NCI-H748 (cell line): ENCODE results near the gene ACOT8.
"Not testable (repeated sequence)": the region's sequence is repeated elsewhere in the genome, so short reads cannot be mapped to it uniquely, and the experiment has no call there.

ENCODE experiments used
- DNase-seq: peaks from one replicate; lab custom pipeline; 2025; ENCODE audit not compliant: unreplicated experiment; lab: John Stamatoyannopoulos, UW

Gene ACOT8

GRCh38 chr20:45857114-45857881 lies at the start of gene ACOT8, which contains the start of gene ZSWIM3:
Gene ACOT8 (minus strand): TSS chr20:45857392. CDS start chr20:45857315, 77 bp downstream.
Gene ZSWIM3 (plus strand): TSS chr20:45857614. CDS start chr20:45857826, 212 bp downstream.
- DNase-seq, result peak; percentile 99

- DNase-seq, result no peak
These were observed 48.4 kb upstream of the ACOT8 start for GRCh38 chr20:45905505-45906079.

GRCh38 chr20:45904583-45905504 lies 47.7 kb upstream of the ACOT8 start:
- no peak for DNase-seq

GRCh38 chr20:45902199-45902701 lies 45.1 kb upstream of the ACOT8 start:
- DNase-seq, result no peak

- not testable (repeated sequence) for DNase-seq
These were observed 44.1 kb upstream of the ACOT8 start for GRCh38 chr20:45901332-45901731.

- DNase-seq, result no peak
These were observed 42.0 kb upstream of the ACOT8 start for GRCh38 chr20:45899046-45899835.

GRCh38 chr20:45898285-45898684 lies 41.1 kb upstream of the ACOT8 start:
- no peak for DNase-seq

- no peak for DNase-seq
These were observed 40.5 kb upstream of the ACOT8 start for GRCh38 chr20:45897692-45898091.

GRCh38 chr20:45897289-45897688 lies 40.1 kb upstream of the ACOT8 start:
- no peak for DNase-seq

- DNase-seq, result no peak
These were observed 39.5 kb upstream of the ACOT8 start for GRCh38 chr20:45896641-45897161.

- no peak for DNase-seq
These were observed 37.6 kb upstream of the ACOT8 start for GRCh38 chr20:45894797-45895196.

GRCh38 chr20:45893831-45894230 lies 36.6 kb upstream of the ACOT8 start:
- no peak for DNase-seq

- DNase-seq, result no peak
These were observed 35.8 kb upstream of the ACOT8 start for GRCh38 chr20:45892828-45893500.

- no peak for DNase-seq
These were observed 35.0 kb upstream of the ACOT8 start for GRCh38 chr20:45892049-45892825.

- DNase-seq, result peak; percentile 81
These were observed 34.1 kb upstream of the ACOT8 start, which contains the start of the genes CTSA and NEURL2 for GRCh38 chr20:45890985-45891983. Gene CTSA (plus strand): TSS chr20:45891335. CDS start chr20:45891569, 234 bp downstream. Gene NEURL2 (minus strand): TSS chr20:45891208. CDS start chr20:45890991, 217 bp downstream.

- DNase-seq, result peak; percentile 80
These were observed 33.1 kb upstream of the ACOT8 start for GRCh38 chr20:45890077-45890984.
